A673 (cell line): ENCODE measurements around the gene PADI4.

ENCODE experiments used
- CTCF ChIP-seq: fragments of 300-800, 200-600 bp; sonication (generic); conservative IDR thresholded peaks from 2 replicates; pipeline ENCODE4 v1.5.1; 2017; ENCODE audit warnings: low read depth, mild to moderate bottlenecking, antibody characterized with exemption, low read length, moderate library complexity, mixed read lengths
- EZH2 ChIP-seq: fragments of 200-600 bp; sonication (generic); IDR thresholded peaks from 2 replicates; pipeline ENCODE4 v1.6.1; 2017; ENCODE audit warnings: borderline replicate concordance, low read depth, mild to moderate bottlenecking, mixed read lengths, antibody characterized with exemption, low read length; ENCODE audit not compliant: poor library complexity, severe bottlenecking

- TF ChIP-seq CTCF (no peak), EZH2 (no peak)
These were observed 17.4 kb upstream of the PADI4 start for GRCh38 chr1:17290553-17290952.
